Colonic mucosa (tissue), 4 donors: ENCODE measurements around the gene LCE1E. TPM values are rescaled to one million over a fixed set of nuclear protein-coding genes. Genes with fewer than 3 reads are reported as not detected.

Source experiments
- DNase-seq: peaks from one replicate; pipeline ENCODE4 v3.0.0-alpha.2; 2020
- H3K27ac ChIP-seq: fragments of 200-600 bp; one replicate; pipeline ENCODE4 v1.8.0; 2021
- H3K27me3 ChIP-seq: fragments of 200-600 bp; one replicate; pipeline ENCODE4 v1.8.0; 2021
- H3K36me3 ChIP-seq: fragments of 200-600 bp; one replicate; pipeline ENCODE4 v1.8.0; 2021
- H3K4me1 ChIP-seq: fragments of 200-600 bp; one replicate; pipeline ENCODE4 v1.8.0; 2021; ENCODE audit warnings: mild to moderate bottlenecking
- H3K4me3 ChIP-seq: fragments of 200-600 bp; one replicate; pipeline ENCODE4 v1.8.0; 2021
- H3K9ac ChIP-seq, 2 donors: one replicate each; pipeline ENCODE4 v1.7.0; 2013; ENCODE audit warnings: control low read depth in 2 of 2, low read depth in 2 of 2, low read length in 2 of 2
- H3K9me3 ChIP-seq: fragments of 200-600 bp; one replicate; pipeline ENCODE4 v1.8.0; 2021
- CTCF ChIP-seq: fragments of 200-600 bp; IDR thresholded peaks from one replicate; pipeline ENCODE4 v1.8.0; 2022; ENCODE audit warnings: antibody characterized with exemption, mild to moderate bottlenecking
- intact Hi-C: fragments of 100-400 bp; cut with DNase I; formaldehyde crosslinking; loops from one replicate; pipeline ENCODE4 v1.14.1; 2022
- total RNA-seq, 2 donors: library from RNA; stranded (reverse); fragmentation: NEBNext Ultra II Directional in 1 of 2; extraction: Animal tissue kit (Norgen Biotek cat#: 25700) in 1 of 2; gene quantifications; one replicate each; pipeline ENCODE4 v1.2.1, GENCODE V29; 2021
- donor health status: healthy.
- donor health status: DM: no; HTN: no; CAD: no.
- donor health status: DM: no; HTN: no; CAD: no.

Gene LCE1E
- total RNA-seq, 2 donors from 2014 or later: not detected

- Histone ChIP-seq H3K27me3 (no peaks in the 10 kb centered on the region), H3K9me3 (no peaks in the 10 kb centered on the region), H3K36me3 (no peaks in the 10 kb centered on the region), H3K4me1 (no peaks in the 10 kb centered on the region), H3K4me3 (no peak overlapping the region), H3K9ac (no peak overlapping the region), H3K27ac (no peak overlapping the region)
- intact Hi-C loops: no loop called here
- TF ChIP-seq CTCF: no peak
- no peak for DNase-seq
These were observed 40.8 kb upstream of the LCE1E start for GRCh38 chr1:152745289-152745704.

DNA sequence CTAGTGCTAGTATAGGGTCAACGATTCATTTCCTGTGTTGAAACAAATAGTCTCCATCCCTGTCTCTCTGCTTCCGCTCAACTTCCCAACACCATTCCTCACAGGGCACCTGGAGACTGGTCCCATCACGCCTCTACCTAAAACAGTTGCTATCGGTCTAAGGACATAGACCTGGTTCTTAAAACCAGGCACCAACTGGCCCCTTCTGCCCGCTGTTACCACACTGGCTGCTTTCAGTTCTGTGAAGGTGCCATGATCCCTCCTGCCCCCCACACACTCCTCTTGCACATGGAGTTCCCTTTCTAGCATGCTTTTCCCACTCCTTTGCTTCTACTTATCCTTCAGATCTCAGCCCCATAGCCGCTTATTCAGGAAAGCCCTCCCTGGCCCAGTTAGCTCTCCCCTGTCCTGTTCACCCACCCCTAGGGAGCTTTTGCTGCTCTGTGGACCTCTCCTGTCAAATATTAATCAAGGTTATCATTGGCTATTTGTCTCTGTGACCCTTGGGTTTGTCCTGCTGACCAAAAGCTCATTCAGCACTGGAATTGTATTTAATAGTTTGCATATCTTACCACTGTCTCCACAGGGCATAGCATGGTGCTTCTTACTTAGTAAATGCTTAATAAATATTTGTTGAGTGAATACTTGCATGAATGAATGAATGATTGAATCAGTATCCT, 40.2 kb upstream of the LCE1E start:
- Histone ChIP-seq H3K36me3 (no peaks in the 10 kb centered on the region), H3K4me1 (no peaks in the 10 kb centered on the region), H3K27ac (no peak overlapping the region), H3K9ac (no peak overlapping the region), H3K4me3 (no peak overlapping the region), H3K9me3 (no peaks in the 10 kb centered on the region), H3K27me3 (no peaks in the 10 kb centered on the region)
- no peak for DNase-seq
- intact Hi-C loops: no loop called here
- no peak for TF ChIP-seq CTCF

- Histone ChIP-seq H3K36me3 (no peaks in the 10 kb centered on the region), H3K4me3 (no peak overlapping the region), H3K27ac (no peak overlapping the region), H3K9ac (no peak overlapping the region), H3K27me3 (no peaks in the 10 kb centered on the region), H3K4me1 (no peaks in the 10 kb centered on the region), H3K9me3 (no peaks in the 10 kb centered on the region)
- no peak for DNase-seq
- no peak for TF ChIP-seq CTCF
- intact Hi-C loops: no loop called here
These were observed 38.2 kb upstream of the LCE1E start for GRCh38 chr1:152747831-152748230.

GRCh38 chr1:152752225-152752624, 33.8 kb upstream of the LCE1E start:
- Histone ChIP-seq H3K4me3 (no peak overlapping the region), H3K9ac (no peak overlapping the region), H3K9me3 (no peaks in the 10 kb centered on the region), H3K4me1 (no peaks in the 10 kb centered on the region), H3K27me3 (no peaks in the 10 kb centered on the region), H3K27ac (no peak overlapping the region), H3K36me3 (no peaks in the 10 kb centered on the region)
- intact Hi-C loops: no loop called here
- no peak for TF ChIP-seq CTCF
- no peak for DNase-seq

DNA sequence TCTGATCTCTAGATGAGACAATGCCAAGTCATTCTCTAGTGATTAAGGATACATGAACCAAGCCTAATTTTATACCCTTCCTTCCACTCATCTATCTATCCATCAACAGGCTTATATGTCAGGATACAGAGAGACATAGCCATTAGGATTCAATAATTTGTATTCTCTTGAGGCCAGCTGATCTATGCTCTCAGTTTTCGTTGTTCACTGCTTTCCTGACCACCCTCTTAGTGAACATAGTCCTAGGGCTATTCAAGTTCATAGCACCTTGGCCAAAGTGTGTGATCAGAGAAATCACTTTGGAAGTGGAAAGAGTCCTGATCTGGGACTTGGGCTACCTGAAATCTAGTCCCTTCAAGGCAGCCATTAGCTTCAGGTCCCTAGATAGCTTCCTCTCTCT, 32.5 kb upstream of the LCE1E start:
- Histone ChIP-seq H3K27me3 (no peaks in the 10 kb centered on the region), H3K27ac (no peak overlapping the region), H3K4me1 (no peaks in the 10 kb centered on the region), H3K9ac (no peak overlapping the region), H3K4me3 (no peak overlapping the region), H3K36me3 (no peaks in the 10 kb centered on the region), H3K9me3 (no peaks in the 10 kb centered on the region)
- intact Hi-C loops: no loop called here
- DNase-seq: no peak
- no peak for TF ChIP-seq CTCF
